ENCODE results near the gene ZFP36L1. TPM values are rescaled to one million over a fixed set of nuclear protein-coding genes. Genes with fewer than 3 reads are reported as not detected.

Gene ZFP36L1
- total and polyA plus RNA-seq, 2 of the 13 experiments (the other 11 are each of a cell fraction or from before 2014, with no cell fraction given), result 7.4 to 10.2 TPM

DNA sequence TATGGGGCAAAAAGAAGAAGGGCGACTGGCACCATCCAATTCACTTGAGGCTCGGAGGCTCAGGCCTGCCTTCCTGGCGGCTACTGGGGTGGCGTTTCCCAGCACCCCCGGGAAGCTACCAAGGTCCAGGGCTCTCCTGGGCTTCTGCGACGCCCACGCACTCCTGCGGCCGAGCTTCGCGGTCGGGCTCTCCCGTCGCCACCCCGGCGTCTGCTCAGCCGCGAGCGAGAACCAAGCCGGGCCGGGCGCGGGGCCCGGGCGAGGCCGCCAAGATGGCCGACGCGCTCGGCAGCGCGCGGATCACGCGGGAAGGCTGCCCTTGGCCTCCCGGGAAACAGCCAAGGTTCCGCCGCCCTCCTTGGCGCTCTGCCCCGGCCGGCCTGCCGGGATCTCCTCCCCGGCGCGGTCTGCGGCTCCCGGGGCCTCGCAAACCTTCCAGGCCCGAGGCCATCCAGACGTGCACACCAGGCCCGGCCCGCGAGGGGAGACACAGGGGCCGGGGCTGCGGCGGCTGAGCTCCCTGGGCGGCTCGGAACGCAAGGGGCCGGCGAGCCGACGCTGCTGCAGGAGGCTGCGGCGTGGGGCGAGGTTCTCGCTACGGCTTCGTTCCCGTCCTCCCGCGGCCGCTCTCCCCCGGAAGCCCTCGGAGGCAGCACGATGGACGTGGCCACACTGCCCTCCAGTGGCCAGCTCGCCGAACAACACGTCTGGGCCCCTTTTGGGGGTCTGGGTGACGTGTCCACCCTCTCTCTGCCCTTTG lies 23.5 kb upstream of the ZFP36L1 start (continued):
- TF ChIP-seq, protein P1, sequence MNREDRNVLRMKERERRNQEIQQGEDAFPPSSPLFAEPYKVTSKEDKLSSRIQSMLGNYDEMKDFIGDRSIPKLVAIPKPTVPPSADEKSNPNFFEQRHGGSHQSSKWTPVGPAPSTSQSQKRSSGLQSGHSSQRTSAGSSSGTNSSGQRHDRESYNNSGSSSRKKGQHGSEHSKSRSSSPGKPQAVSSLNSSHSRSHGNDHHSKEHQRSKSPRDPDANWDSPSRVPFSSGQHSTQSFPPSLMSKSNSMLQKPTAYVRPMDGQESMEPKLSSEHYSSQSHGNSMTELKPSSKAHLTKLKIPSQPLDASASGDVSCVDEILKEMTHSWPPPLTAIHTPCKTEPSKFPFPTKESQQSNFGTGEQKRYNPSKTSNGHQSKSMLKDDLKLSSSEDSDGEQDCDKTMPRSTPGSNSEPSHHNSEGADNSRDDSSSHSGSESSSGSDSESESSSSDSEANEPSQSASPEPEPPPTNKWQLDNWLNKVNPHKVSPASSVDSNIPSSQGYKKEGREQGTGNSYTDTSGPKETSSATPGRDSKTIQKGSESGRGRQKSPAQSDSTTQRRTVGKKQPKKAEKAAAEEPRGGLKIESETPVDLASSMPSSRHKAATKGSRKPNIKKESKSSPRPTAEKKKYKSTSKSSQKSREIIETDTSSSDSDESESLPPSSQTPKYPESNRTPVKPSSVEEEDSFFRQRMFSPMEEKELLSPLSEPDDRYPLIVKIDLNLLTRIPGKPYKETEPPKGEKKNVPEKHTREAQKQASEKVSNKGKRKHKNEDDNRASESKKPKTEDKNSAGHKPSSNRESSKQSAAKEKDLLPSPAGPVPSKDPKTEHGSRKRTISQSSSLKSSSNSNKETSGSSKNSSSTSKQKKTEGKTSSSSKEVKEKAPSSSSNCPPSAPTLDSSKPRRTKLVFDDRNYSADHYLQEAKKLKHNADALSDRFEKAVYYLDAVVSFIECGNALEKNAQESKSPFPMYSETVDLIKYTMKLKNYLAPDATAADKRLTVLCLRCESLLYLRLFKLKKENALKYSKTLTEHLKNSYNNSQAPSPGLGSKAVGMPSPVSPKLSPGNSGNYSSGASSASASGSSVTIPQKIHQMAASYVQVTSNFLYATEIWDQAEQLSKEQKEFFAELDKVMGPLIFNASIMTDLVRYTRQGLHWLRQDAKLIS (CRISPR knock-in tag; IDR thresholded peaks at IDR 0.05), result no peak
- TF ChIP-seq, protein P2, sequence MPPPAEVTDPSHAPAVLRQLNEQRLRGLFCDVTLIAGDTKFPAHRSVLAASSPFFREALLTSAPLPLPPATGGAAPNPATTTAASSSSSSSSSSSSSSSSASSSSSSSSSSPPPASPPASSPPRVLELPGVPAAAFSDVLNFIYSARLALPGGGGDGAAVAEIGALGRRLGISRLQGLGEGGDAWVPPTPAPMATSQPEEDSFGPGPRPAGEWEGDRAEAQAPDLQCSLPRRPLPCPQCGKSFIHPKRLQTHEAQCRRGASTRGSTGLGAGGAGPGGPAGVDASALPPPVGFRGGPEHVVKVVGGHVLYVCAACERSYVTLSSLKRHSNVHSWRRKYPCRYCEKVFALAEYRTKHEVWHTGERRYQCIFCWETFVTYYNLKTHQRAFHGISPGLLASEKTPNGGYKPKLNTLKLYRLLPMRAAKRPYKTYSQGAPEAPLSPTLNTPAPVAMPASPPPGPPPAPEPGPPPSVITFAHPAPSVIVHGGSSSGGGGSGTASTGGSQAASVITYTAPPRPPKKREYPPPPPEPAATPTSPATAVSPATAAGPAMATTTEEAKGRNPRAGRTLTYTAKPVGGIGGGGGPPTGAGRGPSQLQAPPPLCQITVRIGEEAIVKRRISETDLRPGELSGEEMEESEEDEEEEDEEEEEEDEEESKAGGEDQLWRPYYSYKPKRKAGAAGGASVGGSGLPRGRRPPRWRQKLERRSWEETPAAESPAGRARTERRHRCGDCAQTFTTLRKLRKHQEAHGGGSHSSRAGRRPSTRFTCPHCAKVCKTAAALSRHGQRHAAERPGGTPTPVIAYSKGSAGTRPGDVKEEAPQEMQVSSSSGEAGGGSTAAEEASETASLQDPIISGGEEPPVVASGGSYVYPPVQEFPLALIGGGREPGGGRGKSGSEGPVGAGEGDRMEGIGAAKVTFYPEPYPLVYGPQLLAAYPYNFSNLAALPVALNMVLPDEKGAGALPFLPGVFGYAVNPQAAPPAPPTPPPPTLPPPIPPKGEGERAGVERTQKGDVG (CRISPR knock-in tag; IDR thresholded peaks at IDR 0.05; ENCODE audit: borderline replicate concordance), result 0 out of 2 replicates have a peak, but pooled peaks have one; percentile 51
- TF ChIP-seq RARG (CRISPR knock-in tag; IDR thresholded peaks at IDR 0.05; ENCODE audit: low read depth) (no peak), ZNF83 (CRISPR knock-in tag; IDR thresholded peaks at IDR 0.05; ENCODE audit: borderline replicate concordance) (peak; percentile 78; the same call in 1 of the 2 replicates), KLF12 (CRISPR knock-in tag; IDR thresholded peaks at IDR 0.05; ENCODE audit: borderline replicate concordance) (no peak), MEF2D (CRISPR knock-in tag; IDR thresholded peaks at IDR 0.05) (no peak), BHLHE40 (IDR thresholded peaks at IDR 0.05; ENCODE audit: low read length) (0 out of 2 replicates have a peak, but pooled peaks have one; percentile 31), AGO2 (optimal IDR thresholded peaks at IDR 0.05; ENCODE audit: low read depth, low read length) (no peak), DNMT1 (CRISPR knock-in tag; IDR thresholded peaks at IDR 0.05) (no peak), RBAK (CRISPR knock-in tag; IDR thresholded peaks at IDR 0.05) (no peak), HOXA5 (CRISPR knock-in tag; IDR thresholded peaks at IDR 0.05) (no peak)
- TF ChIP-seq, protein P3, sequence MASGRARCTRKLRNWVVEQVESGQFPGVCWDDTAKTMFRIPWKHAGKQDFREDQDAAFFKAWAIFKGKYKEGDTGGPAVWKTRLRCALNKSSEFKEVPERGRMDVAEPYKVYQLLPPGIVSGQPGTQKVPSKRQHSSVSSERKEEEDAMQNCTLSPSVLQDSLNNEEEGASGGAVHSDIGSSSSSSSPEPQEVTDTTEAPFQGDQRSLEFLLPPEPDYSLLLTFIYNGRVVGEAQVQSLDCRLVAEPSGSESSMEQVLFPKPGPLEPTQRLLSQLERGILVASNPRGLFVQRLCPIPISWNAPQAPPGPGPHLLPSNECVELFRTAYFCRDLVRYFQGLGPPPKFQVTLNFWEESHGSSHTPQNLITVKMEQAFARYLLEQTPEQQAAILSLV (CRISPR knock-in tag; IDR thresholded peaks at IDR 0.05; ENCODE audit: borderline replicate concordance), result peak; percentile 63; the same call in 1 of the 2 replicates
- TF ChIP-seq, protein P4, sequence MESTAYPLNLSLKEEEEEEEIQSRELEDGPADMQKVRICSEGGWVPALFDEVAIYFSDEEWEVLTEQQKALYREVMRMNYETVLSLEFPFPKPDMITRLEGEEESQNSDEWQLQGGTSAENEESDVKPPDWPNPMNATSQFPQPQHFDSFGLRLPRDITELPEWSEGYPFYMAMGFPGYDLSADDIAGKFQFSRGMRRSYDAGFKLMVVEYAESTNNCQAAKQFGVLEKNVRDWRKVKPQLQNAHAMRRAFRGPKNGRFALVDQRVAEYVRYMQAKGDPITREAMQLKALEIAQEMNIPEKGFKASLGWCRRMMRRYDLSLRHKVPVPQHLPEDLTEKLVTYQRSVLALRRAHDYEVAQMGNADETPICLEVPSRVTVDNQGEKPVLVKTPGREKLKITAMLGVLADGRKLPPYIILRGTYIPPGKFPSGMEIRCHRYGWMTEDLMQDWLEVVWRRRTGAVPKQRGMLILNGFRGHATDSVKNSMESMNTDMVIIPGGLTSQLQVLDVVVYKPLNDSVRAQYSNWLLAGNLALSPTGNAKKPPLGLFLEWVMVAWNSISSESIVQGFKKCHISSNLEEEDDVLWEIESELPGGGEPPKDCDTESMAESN (CRISPR knock-in tag; conservative IDR thresholded peaks at IDR 0.05), result no peak; the same call in 1 of the 2 replicates
- TF ChIP-seq, protein P5, sequence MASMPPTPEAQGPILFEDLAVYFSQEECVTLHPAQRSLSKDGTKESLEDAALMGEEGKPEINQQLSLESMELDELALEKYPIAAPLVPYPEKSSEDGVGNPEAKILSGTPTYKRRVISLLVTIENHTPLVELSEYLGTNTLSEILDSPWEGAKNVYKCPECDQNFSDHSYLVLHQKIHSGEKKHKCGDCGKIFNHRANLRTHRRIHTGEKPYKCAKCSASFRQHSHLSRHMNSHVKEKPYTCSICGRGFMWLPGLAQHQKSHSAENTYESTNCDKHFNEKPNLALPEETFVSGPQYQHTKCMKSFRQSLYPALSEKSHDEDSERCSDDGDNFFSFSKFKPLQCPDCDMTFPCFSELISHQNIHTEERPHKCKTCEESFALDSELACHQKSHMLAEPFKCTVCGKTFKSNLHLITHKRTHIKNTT (CRISPR knock-in tag; IDR thresholded peaks at IDR 0.05), result no peak

All from HepG2 (cell line).